ENCODE results near the gene ZNF326. TPM values are rescaled to one million over a fixed set of nuclear protein-coding genes. Genes with fewer than 3 reads are reported as not detected.

ZNF326 gene
- total and polyA plus RNA-seq, 2 of the 8 experiments (the other 6 are each of a cell fraction or from before 2014, with no cell fraction given) = 12.2 to 30.6 TPM

GRCh38 chr1:89994231-89994804, 592 bp upstream of the ZNF326 start:
- Histone ChIP-seq H3K27me3 (replicated peaks in 1 of 4; ENCODE audit: control insufficient read depth in 3 of 4, extremely low read depth in 1 of 4, insufficient read depth in 3 of 4, low read length in 3 of 4) (no peaks in the 10 kb centered on the region), H3K79me1 (ENCODE audit: low read depth, low read length) (no peaks in the 10 kb centered on the region), H2AFZ (ENCODE audit: low read length) (peak overlapping the region; percentile 90), H3K23me2 (ENCODE audit: low read depth, low read length) (peaks cover 2% of the 10 kb centered on the region; the same call in 1 of the 2 replicates), H2BK120ac (replicated peaks; ENCODE audit: low read depth, low read length) (no peak overlapping the region), H3K18ac (ENCODE audit: extremely low read depth, low read length) (no peak overlapping the region), H3K23ac (ENCODE audit: insufficient read length) (no peak overlapping the region), H3K9me3 (ENCODE audit: insufficient read depth in 2 of 2, low read depth in 1 of 2, low read length in 1 of 2) (no peaks in the 10 kb centered on the region), H3K4me1 (replicated peaks in 1 of 4; ENCODE audit: control insufficient read depth in 3 of 4, insufficient read depth in 4 of 4, low read length in 3 of 4) (peaks cover 0 to 8% (median 1%) of the 10 kb centered on the region in 4 experiments; a peak in 4 of 7 replicates), H3K14ac (ENCODE audit: insufficient read length) (no peak overlapping the region), H3K56ac (replicated peaks; ENCODE audit: insufficient read length, low read depth, low read length) (no peak overlapping the region), H2BK12ac (ENCODE audit: low read depth, low read length) (no peak overlapping the region), H4K5ac (ENCODE audit: insufficient read length, low read depth, low read length) (peak overlapping the region; percentile 64), H4K8ac (ENCODE audit: extremely low read depth, insufficient read depth, low read length) (no peak overlapping the region), H2BK15ac (ENCODE audit: low read length) (no peak overlapping the region), H3K4ac (replicated peaks; ENCODE audit: insufficient read length, low read depth, low read length) (no peak overlapping the region), H4K91ac (replicated peaks; ENCODE audit: insufficient read length, low read length) (peak overlapping the region; percentile 72), H2AK5ac (ENCODE audit: low read depth, low read length) (peak overlapping the region; percentile 10; the same call in 1 of the 2 replicates), H3K4me3 (ENCODE audit: extremely low read depth in 1 of 4, insufficient read depth in 2 of 4, low read depth in 3 of 4, low read length in 4 of 4) (peak overlapping the region; percentile 30 to 98 (median 56)), H4K20me1 (replicated peaks in 1 of 2; ENCODE audit: control insufficient read depth in 1 of 2, insufficient read depth in 2 of 2, low read length in 2 of 2) (peaks cover 3 to 7% of the 10 kb centered on the region in 2 experiments), H2BK5ac (ENCODE audit: low read depth, low read length) (peak overlapping the region; percentile 79; the same call in 1 of the 2 replicates), H3K9ac (replicated peaks in 1 of 4; ENCODE audit: extremely low read depth in 1 of 4, low read depth in 3 of 4, low read length in 3 of 4) (peak overlapping the region in 2 of 4 experiments; percentile 69 to 99; a peak in 4 of 7 replicates), H3K27ac (ENCODE audit: low read depth, low read length) (peak overlapping the region; percentile 68; the same call in 1 of the 2 replicates), H3K4me2 (ENCODE audit: insufficient read depth in 1 of 2, low read depth in 2 of 2, low read length in 2 of 2) (peak overlapping the region; percentile 59 to 76), H2BK20ac (ENCODE audit: low read length) (no peak overlapping the region), H3K79me2 (ENCODE audit: control insufficient read depth in 1 of 2, insufficient read depth in 2 of 2, low read length in 2 of 2) (peaks cover 16 to 44% of the 10 kb centered on the region in 2 experiments), H3K36me3 (ENCODE audit: control insufficient read depth in 2 of 4, insufficient read depth in 4 of 4, low read length in 3 of 4) (peaks cover 0 to 1% (median 0%) of the 10 kb centered on the region in 4 experiments; a peak in 1 of 8 replicates)
- DNase-seq (ENCODE audit: low read depth in 1 of 2, low spot score in 2 of 2) (no peak), FAIRE-seq (no peak)
- POLR2A ChIA-PET (ENCODE audit: partially characterized antibody) = interaction anchor here (0.9 to 2.3 kb wide), 4 partner anchors 8 to 192 kb away, joined by 3 to 14 read pairs (median 3); partner anchors contain the start of gene LRRC8D
- WGBS, 2 experiments (ENCODE audit: extremely low coverage in 1 of 2, insufficient coverage in 1 of 2, insufficient read length in 1 of 2, insufficient replicate concordance in 2 of 2, low coverage in 1 of 2, low lambda C conversion rate in 2 of 2, missing lambda C conversion rate in 1 of 2) = 75% methylated on average over 16 of the region's 16 CpGs; no CpG with 5 or more reads in 1 of the 2 experiments
- CTCF ChIA-PET (ENCODE audit: partially characterized antibody) = interaction anchor here (0.6 to 1.3 kb wide), 3 partner anchors 151 to 190 kb away, joined by 3 to 5 read pairs (median 3); no protein-coding TSS in a partner anchor
- TF ChIP-seq POU5F1 (IDR thresholded peaks at IDR 0.05; ENCODE audit: low read depth, low read length) (no peak), GABPA (IDR thresholded peaks at IDR 0.05; ENCODE audit: borderline replicate concordance, insufficient read depth, low read length) (no peak), FOSL1 (IDR thresholded peaks at IDR 0.05; ENCODE audit: insufficient read depth, low read depth, low read length) (no peak), EP300 (IDR thresholded peaks at IDR 0.05; ENCODE audit: borderline replicate concordance in 1 of 2, low read depth in 2 of 2, low read length in 2 of 2) (no peak), TAF7 (optimal IDR thresholded peaks at IDR 0.05; ENCODE audit: borderline replicate concordance, low read depth, low read length) (no peak), CREB1 (IDR thresholded peaks at IDR 0.05) (no peak), SRF (IDR thresholded peaks at IDR 0.05; ENCODE audit: low read depth, low read length) (no peak), MAFK (IDR thresholded peaks at IDR 0.05; ENCODE audit: low read depth, low read length) (no peak), CEBPB (IDR thresholded peaks at IDR 0.05; ENCODE audit: low read depth, low read length) (no peak), E2F6 (IDR thresholded peaks at IDR 0.05) (no peak)

Data from H1 (cell line).